Activated gamma-delta T cell treated with anti-CD3 and anti-CD28 coated beads, Interleukin-2, amount 50 U/mL, for 16 hours (primary cell): ENCODE data around the gene SPIRE2.
A peak's percentile ranks its signal among the peaks of the same experiment; 100 is the strongest.
"Not testable (repeated sequence)": the region's sequence is repeated elsewhere in the genome, so short reads cannot be mapped to it uniquely, and the experiment has no call there.

Experiments used
- DNase-seq: peaks from one replicate; pipeline ENCODE4 v3.0.0-alpha.2; 2020; ENCODE audit warnings: low read depth

Gene SPIRE2

DNA sequence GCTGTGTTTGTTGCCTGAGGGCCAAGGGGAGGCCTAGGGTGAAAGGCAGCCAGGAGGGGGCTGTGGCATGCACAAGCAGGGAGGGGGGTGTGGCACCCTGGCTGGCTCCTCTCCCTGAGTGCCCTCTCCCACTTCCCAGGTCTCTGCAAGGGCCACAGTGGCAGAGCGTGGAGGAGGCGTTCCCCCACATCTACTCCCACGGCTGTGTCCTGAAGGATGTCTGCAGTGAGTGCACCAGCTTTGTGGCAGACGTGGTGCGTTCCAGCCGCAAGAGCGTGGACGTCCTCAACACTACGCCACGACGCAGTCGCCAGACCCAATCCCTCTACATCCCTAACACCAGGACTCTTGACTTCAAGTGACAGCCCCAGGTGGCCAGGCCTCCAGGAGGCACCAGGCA, 41.6 kb downstream of the SPIRE2 start:
- no peak for DNase-seq

DNA sequence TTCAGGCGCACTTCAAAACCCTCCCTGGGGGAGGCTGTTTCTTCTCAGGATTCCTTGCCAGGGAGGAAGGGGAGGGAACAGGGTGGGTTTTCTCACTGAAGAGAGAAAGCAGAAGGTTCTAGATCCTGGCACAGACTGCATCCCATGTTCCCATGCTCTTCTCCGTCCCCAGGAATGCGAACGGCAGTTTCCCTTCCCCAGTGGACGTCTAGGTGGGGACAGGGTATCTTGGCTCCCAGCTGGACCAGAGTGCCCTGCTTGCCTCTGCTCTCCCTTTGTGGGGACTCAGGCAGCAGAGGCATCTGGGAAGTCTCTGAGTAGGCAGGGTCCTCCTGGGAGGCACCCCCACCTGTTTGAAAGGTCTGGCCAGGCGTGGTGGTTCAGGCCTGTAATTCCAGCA, 42.2 kb downstream of the SPIRE2 start:
- no peak for DNase-seq

DNA sequence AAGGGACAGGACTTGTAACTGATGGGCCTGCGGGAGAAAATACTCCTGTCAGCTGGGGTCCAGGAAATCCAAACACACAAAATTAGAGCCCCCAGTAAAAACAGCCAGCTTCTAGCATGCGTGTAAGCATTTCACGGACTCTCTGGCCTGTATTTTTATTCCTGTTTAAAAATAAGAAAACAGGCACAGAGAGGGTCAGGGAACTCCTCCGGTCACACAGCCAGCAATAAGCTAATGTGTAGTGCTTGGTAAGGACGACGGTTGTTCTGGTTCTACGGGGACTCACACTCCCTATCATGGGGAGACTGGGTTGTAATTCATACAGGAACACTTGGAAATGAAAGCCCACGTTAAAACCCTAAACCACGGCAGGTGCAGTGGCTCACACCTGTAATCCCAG, 43.6 kb downstream of the SPIRE2 start:
- no peak for DNase-seq

DNA sequence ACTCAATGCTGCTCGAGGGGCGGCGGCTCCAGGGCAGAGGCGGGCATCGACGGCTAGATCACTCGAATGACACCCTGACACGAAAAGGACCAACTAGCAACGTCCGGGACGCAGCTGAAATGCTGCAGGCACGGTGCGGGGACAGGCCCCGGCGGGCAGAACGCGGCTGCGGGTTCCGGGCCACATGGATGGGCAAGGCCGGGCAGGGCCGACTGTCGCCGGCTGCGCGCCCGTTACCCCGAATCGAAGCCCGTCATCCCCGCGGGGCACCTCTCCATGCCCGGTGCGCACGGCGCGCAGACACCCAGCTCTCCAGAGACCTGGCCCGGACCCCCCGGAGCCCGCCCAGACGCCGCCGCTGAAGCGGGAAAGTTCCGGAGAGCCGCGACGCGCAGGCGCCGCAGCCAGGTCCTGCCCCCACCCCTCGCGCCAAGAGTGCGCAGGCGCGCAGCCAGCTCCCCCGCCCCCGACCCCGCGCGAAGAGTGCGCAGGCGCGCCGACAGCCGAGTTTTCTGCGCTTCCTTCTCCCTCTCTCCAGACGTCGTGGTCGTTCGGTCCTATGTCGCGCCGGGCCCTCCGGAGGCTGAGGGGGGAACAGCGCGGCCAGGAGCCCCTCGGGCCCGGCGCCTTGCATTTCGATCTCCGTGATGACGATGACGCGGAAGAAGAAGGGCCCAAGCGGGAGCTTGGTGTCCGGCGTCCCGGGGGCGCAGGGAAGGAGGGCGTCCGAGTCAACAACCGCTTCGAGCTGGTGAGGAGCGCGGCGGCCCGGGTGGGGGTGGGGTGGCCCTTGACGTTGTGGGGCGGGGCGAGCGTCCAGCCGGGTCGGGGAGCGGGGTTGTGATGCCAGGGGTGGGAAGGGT, 45.1 kb downstream of the SPIRE2 start, which contains the start of gene TCF25:
TCF25 (plus strand) TSS at position 484 of the 863 bp plus-strand sequence; CDS start at position 560, 76 bp downstream.
- DNase-seq = peak; percentile 79

DNA sequence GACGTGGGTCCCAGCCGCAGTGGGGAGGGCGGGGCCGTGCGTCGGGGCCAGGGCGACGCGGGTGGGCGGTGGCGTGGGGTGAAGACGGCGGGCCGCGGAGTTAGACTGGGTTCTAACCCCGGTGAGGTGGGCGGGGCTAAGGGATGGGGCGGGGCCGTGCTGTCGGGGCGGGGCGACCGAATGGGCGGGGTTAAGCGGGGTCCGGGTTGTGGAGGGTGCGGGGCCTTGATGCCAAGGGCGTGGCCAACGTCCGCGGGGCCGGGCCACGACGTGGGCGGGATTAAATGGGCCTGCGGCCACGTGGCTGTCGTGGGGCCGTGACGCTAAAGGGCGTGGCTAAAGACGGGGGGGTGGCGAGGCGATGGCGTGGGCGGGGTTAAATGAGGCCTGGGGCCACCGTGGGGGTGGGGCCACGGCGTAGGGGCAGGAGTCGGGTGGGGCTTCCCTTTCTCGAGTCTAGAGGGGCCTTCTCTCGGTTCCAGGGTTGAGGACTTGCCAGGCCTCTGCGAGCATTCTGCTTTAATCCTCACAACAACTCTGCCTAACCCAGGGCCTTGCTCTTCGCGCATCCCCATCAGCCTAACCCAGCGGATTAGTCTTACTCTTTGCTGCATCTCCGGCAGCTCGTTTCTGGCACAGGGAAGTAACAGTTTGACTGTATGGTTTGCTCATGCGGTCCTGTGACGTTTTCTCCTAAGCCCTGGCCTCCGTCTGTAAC, 45.9 kb downstream of the SPIRE2 start:
- DNase-seq = peak; percentile 89

DNA sequence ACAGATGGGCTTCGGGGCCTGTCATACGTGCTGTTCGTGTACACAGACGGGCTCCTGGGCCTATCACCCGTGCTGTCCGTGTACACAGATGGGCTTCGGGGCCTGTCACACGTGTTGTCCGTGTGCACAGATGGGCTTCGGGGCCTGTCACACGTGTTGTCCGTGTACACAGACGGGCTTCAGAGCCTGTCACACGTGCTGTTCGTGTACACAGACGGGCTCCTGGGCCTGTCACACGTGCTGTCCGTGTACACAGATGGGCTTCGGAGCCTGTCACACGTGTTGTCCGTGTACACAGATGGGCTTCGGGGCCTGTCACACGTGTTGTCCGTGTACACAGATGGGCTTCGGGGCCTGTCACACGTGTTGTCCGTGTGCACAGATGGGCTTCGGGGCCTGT, 50.8 kb downstream of the SPIRE2 start:
- DNase-seq = not testable (repeated sequence)

DNA sequence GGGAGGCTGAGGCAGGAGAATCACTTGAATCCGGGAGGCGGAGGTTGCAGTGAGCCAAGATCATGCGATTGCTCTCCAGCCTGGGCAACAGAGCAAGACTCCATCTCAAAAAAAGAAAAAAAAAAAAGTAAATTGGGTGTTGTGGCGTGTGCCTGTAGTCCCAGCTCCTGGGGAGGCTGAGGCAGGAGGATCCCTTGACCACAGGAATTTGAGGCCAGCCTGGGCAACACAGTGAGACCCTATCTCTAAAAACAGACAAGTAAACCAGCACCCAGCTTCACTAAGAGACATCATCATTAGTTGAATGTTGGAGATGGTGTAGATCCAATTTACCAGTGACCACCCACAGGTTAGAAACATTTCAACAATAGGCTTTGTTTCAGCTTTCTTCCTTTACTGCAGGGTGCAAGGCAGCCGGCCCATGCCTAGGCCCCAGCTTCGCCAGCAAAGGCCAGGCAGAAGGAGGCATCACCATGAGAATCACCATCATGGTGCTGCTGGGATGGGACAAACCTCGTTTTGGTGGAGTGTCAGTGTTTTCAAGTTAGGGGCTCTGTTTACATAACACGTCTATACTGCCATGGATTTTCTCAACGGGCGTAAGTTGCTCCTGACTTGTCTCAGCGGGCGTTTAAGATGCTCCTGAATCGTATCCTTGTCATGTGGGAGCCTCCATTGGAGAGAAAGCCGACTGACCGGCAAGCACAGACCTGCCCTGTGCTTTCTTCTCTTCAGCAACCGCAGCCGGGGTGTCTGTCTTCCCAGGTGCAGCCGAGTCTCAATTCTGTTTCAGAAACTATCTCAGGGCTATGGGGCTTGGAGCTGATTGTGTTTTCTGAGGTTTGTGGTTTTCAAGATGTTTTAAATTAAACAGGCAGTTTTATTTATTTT, 52.4 kb downstream of the SPIRE2 start:
- no peak for DNase-seq

DNA sequence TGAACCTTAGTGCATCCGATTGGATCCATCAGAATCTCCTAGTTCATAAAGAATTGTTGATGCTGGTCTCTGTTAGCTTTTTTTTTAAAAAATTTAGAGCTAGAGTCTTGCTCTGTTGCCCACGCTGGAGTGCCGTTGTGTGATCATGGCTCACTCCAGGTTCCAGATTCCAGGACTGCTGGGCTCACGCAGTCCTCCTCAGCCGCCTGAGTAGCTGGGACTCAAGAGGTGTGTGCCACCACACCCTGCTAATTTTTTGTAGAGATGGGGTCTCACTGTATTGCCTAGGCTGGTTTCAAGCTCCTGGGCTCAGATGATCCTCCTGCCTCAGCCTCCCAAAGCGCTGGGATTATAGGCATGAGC, 53.1 kb downstream of the SPIRE2 start:
- no peak for DNase-seq

DNA sequence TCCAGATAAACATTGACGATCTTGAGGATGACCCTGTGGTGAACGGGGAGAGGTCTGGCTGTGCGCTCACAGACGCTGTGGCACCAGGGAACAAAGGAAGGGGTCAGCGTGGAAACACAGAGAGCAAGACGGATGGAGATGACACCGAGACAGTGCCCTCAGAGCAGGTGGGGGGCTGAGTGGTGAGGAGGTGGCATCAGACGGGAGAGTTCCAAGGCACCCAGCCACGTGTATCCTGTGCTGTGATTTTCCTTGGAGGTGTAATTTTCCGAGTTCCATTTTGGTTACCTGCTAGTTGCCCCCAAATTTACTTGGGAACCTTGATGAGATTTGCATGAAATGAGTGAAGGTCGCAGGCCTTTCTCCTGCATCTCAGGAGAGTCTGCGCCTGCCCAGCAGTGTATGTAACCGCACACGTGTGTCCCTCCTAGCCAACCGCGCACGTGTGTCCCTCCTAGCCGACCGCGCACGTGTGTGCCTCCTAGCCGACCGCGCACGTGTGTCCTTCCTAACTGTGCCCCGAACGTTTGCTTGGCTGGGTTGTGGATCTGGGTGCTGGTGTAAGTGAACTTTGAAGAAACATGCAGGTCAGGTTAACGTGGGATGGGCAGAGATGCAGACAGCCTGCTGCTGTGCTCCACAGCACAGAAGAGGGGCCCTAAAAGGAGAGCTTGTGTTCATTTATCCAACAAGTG, 55.2 kb downstream of the SPIRE2 start:
- no peak for DNase-seq

DNA sequence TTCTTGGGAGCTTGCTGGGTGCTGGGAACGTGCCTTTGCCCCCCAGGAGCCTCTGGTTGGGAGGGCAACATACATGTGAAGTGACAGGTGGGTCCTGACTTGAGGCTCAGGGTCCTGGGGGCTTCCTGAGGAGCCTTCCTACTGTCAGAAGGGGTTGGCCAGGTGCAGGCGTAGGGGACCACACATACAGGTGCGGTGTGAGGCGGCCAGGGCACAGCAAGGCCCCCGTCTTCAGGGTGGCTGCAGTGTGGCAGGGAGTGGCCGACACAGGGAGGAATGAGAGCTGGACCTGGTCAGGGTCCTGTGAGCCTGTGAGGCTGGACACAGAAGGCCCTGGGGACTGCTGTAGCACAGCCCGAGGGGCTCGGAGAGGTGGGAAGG, 55.8 kb downstream of the SPIRE2 start:
- DNase-seq = no peak

DNA sequence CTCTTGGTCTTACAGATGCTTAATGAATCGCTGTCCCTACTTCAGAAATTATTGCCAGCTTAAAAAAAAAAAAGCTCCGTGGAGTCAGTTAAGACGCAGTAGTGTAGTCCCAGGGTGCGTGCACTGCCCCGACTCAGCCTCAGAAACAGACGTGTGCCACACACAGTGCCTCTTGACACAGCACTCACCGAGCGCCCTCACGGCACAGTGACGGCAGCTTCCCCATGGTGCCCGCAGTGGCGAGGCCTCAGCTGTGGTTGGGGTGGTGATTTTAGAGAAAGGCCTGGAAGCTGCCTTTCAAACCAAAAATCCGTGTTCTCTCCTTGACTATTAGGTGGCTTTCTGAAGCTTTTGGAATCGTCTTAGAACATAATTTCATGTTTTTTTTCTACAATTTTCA, 59.0 kb downstream of the SPIRE2 start:
- no peak for DNase-seq

DNA sequence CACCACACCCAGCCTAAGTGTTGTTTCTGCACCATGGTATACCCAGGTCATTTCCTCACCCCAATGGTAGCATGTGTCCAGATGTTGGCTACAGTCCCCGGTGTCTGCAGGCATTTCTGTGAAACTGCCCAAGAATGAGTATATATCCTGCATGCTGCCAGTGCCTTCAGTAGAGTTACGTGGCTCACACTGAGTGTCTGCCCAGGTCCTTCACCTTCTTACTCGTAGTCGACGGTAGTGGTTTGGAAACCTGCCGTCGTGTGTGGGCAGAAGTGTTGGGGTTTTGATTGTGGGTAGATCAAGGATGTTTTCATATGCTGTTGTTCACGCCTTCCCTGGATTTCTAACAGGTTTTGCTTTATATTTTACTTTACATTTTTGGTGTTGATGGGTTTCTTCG, 61.9 kb downstream of the SPIRE2 start:
- no peak for DNase-seq

DNA sequence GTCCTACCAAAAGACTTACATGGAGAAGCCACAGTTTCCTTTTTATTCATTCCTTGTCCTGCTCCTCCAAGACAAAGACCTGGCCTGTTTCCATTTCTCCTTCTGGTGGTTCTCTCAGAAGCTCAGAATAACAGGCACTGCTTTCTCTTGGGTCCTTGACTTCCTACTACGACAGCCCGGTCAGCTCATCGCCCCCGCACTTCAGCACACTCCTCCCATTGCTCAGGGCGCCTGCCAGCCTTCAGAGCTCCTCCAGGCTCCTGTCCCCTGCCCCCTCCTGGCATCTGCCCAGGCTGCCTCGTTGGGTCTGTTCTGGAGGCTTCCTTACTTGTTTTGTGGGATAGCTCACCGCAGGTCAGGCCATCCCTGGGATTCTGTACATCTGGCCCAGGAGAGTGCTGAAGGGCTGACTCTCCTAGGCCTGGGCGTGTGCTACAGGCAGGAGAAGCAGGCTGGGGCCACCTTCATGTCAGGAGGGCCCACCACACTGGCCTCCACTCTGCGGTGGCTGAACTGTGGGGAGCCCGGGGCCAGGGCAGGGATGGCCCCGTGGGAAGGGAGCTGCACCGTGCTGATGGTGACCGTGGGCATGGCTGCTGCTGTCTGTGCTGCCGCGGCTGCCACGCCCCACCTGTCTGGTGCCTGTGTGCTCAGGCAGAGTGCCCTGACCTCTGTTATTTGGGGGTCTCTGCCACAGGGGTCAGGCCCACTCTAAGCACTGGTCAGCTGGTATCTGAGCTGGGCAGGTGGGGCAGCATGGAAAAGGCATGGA, 62.8 kb downstream of the SPIRE2 start:
- no peak for DNase-seq

DNA sequence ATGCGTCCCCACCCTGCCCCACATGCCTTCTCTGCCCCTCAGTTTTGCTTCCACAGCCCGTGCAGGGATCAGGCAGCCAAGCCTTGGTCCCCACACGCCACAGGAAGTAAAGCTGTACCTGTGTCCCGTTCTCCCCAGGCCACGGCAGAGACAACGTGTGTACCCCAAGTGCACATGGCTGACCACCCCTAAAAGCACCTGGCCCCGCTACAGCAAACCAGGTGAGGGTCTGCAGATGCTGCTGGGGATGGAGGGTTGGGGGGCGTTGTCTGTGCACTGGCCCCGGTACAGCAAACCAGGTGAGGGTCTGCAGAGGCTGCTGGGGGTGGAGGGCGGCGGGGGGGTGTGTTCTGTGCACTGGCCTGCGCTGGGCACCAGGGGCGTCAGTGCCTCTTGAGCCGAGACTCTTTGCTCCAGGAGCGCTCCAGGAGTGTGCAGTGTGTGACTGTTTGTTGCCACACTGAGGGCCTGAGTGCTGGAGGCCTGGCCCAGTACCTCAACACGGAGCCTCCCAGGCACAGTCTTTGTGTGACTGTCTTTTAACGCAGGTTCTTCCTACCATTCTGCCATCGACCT, 63.9 kb downstream of the SPIRE2 start:
- DNase-seq = no peak

DNA sequence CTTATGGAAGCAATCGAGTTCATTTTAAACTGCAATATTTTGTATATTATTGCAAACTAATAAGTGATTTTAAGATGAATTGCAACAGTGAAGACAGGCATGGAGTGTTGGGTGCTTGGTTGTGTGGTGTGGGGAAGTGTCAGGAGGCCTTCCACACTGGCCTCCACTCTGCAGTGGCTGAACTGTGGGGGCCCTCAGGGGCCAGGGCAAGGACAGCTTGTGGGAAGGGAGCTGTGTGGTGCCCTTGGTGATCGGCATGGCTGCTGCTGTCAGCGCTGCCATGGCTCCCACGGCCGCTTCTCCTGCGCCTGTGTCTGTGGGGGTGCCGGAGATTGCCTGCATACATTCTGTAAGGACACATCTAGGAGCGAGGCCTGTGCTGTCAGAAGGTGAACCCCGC, 64.4 kb downstream of the SPIRE2 start:
- no peak for DNase-seq

DNA sequence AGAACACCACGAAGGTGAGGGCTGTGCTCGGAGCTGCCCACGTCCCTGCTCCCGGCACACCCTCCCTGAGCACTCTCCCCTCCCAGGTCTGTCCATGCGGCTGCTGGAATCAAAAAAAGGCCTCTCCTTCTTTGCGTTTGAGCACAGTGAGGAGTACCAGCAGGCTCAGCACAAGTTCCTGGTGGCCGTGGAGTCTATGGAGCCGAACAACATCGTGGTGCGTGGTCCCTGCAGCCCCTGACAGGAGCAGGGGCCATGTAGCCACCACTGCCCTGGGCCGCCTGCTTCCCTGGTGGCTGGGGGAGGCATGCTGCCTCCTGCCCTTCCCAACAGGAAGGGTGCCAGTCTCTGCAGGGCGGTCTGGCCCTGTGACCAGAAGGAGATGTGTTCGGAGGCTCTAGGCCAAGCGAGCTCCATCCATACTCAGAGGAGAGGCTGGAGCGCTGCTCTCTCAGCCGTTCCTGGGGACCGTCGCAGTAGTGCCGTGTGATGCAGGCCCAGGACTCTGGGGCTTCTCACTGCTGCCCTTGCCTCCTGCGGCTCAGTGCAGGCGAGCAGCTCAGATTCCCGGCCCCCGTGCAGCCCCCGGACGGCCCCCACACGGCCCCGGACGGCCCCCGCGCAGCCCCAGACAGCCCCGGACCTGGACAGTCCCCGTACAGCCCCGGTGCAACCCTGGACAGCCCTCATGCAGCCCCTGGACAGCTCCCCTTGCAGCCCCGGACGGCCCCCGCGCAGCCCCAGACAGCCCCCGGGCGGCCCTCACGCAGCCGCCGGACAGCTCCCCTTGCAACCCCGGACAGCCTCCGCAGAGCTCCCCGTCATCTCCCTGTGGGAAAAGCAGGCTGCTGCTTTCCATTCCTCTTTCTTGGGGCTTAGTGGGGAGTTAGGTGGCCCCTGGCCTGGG, 65.6 kb downstream of the SPIRE2 start:
- no peak for DNase-seq

DNA sequence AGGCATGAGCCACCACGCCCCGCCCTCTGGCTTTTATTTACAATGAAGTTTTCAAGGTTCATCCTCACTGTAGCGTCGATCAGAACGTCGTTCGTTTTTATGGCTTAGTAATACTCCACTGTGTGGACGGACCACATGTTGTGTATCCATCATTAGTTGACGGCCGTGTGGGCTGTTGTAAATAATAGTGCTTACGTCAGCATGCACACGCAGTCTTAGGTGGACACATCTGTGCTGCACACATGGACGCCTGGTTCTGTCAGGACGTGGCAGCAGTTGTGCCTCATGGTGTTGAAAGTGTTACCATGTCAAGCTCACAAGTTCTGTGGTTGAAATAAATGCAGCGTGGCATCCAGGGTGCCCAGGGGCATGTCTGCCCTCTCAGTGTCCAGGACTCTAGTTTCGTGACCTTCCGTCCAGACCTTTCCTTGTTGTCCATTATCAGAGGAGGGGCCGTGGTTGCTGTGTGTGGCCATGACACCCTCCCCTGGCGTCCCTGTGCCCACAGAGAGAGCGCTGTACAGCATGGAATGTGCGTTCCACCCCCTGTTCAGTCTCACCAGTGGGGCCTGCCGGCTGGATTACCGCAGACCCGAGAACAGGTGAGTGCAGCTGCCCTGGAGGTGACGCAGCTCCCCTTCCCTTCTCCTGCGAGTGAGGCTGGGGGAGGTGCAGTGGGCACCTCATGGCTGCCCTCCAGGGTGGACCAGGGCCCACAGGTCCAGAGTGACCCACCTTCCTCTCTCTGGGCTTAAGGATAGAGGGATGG, 67.4 kb downstream of the SPIRE2 start:
- DNase-seq = no peak

DNA sequence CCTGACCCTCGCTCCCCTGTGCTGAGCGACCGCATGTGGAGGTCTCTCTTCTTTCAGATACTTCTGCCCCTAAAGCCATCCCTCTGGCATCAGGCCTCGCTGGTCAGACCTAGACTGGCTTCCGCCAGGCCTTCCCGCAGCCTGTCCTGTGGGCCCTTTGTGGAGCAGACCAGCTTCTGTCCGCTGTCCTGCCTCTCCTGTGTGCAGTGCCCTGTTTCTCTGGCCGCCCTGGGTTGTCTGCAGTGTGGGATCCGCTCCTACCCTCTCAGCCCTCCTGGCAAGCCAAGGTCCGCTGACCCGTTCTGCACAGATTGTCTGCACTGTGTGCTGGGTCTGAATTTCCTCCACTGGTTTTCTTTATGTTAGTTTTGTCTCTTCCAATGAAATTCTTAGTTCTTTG, 68.9 kb downstream of the SPIRE2 start:
- DNase-seq = no peak
